ENCODE data around the gene NXPE4.

NXPE4 gene

DNA sequence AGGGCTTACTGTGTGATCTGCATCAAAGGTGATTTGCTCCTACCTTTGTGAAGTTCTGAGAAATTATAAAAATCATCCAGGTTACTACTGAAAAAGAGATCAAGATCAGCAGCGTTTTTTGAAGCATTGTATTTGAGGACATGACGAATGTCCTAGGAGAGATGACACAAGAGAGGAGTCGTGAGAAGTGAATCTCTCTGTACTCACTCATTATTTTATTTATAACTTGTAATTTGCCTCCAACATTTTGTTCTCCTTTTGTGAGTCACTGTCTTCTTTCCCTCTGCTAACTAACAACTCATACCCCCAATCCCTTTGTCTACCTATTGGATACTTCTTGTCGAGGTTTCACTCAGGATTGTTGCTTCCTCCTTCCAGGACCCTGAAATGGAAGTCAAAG lies 44.5 kb downstream of the NXPE4 start:
- DNase-seq (ENCODE audit: low spot score in 2 of 2) (no peak), ATAC-seq (no peak)
- no peak overlapping the region for H3K4me3 Mint-ChIP-seq
- no peak overlapping the region for H3K27ac Mint-ChIP-seq
- H3K9me3 Mint-ChIP-seq, result no peaks in the 10 kb centered on the region
- no peaks in the 10 kb centered on the region for H3K36me3 Mint-ChIP-seq
- H3K4me1 Mint-ChIP-seq, result no peaks in the 10 kb centered on the region

DNA sequence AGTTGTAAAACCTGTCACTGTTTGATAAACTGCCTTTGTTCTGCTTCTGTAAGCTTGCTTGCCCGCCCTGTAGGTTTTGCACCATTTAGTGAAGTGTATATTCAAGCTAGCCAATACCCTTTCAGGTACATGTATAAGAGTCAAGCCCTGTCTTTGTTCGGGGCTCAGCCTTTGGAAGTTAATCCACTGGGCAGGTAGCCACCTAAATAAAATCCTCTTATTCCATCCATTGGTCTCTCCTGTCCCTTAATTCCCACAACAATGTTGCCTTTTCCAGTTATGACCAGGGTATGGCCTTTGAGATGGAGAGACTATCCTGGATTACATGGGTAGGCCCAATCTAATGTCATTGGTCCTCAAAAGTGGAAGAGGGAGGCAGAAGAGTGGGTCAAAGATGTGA lies 69.9 kb downstream of the NXPE4 start:
- no peak overlapping the region for H3K4me3 Mint-ChIP-seq
- no peak overlapping the region for H3K27ac Mint-ChIP-seq
- DNase-seq (ENCODE audit: low spot score in 2 of 2) (no peak), ATAC-seq (no peak)
- peaks cover 12% of the 10 kb centered on the region for H3K9me3 Mint-ChIP-seq
- no peaks in the 10 kb centered on the region for H3K36me3 Mint-ChIP-seq
- H3K4me1 Mint-ChIP-seq, result no peaks in the 10 kb centered on the region

DNA sequence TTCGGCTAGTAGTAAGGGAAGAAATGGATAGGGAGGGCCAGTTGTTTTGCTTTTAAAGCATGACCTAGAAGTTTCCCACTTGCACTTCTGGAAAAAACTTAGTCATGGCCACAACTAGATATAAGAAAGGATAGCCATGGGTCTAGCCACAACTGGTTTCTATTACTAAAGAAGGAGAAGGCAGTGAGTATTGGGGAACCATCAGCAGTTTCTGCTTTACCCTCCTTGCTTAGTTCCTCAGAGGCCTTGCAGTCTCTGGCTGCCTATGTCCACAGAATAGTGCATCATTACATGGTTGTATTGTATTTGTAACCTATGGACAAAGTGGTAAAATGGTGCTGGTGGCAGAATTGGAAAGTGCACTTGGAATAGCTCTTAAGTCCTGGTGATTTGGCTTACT lies 71.5 kb downstream of the NXPE4 start:
- ATAC-seq, result no peak

DNA sequence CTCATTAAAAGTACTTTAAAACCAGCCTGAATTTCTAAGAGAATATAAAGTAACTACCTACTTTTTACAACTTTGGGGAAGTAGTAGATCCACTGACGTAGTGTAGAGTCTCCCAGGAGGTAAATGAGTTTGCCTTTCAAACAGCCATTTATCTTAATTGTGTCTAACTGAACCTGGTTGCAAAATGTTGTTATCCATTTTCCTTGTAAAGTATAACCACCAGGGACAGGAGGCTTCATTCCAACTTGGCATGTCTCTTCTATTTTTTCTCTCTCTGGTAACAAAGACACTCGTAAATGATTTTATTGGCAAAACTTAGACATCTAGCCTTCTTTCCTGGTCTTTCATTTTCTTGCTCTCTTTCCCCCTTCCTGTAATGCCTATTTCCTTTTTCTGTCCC lies 72.8 kb downstream of the NXPE4 start:
- Mint-ChIP-seq H3K27ac (no peak overlapping the region), H3K36me3 (no peaks in the 10 kb centered on the region)

More for the DNA sequence above, 71.5 kb downstream of the NXPE4 start:
- Mint-ChIP-seq H3K4me3 (no peak overlapping the region), H3K36me3 (no peaks in the 10 kb centered on the region), H3K27ac (no peak overlapping the region), H3K9me3 (peaks cover 12% of the 10 kb centered on the region), H3K4me1 (no peaks in the 10 kb centered on the region)
- DNase-seq (ENCODE audit: low spot score in 2 of 2), result no peak

More for the DNA sequence above, 72.8 kb downstream of the NXPE4 start:
- no peak overlapping the region for H3K4me3 Mint-ChIP-seq
- peaks cover 12% of the 10 kb centered on the region for H3K9me3 Mint-ChIP-seq
- ATAC-seq (no peak), DNase-seq (ENCODE audit: low spot score in 2 of 2) (no peak)
- H3K4me1 Mint-ChIP-seq, result no peaks in the 10 kb centered on the region

Measured in stimulated activated effector memory CD8-positive, alpha-beta T cell treated with anti-CD3 and anti-CD28 coated beads, Interleukin-12 subunit alpha, Interleukin-12 subunit beta, amount 100 ng/mL, for 72 hours (primary cell).